Hepatocyte (in vitro differentiated cells): ENCODE data around the gene CTNND2. TPM values are rescaled to one million over a fixed set of nuclear protein-coding genes. Genes with fewer than 3 reads are reported as not detected.

Experiments
- DNase-seq: peaks from one replicate; pipeline ENCODE4 v3.0.0-alpha.2; 2016; ENCODE audit warnings: low spot score
- H2AFZ ChIP-seq: fragments of 200-600 bp; sonication (generic); 2 replicates; pipeline ENCODE4 v1.6.0; 2016; ENCODE audit warnings: antibody characterized with exemption, mild to moderate bottlenecking
- H3K27ac ChIP-seq: fragments of 200-600 bp; sonication (generic); 2 replicates; pipeline ENCODE4 v1.5.1; 2016; ENCODE audit warnings: mild to moderate bottlenecking
- H3K27me3 ChIP-seq: fragments of 200-600 bp; sonication (generic); 2 replicates; pipeline ENCODE4 v1.6.1; 2016
- H3K36me3 ChIP-seq: fragments of 200-600 bp; sonication (generic); replicated peaks from 2 replicates; pipeline ENCODE4 v1.5.1; 2016; ENCODE audit warnings: low read depth; ENCODE audit not compliant: insufficient read depth
- H3K4me1 ChIP-seq: fragments of 200-600 bp; sonication (generic); 2 replicates; pipeline ENCODE4 v1.5.1; 2016; ENCODE audit warnings: mild to moderate bottlenecking, moderate library complexity; ENCODE audit not compliant: insufficient read depth
- H3K4me2 ChIP-seq: fragments of 200-600 bp; sonication (generic); 2 replicates; pipeline ENCODE4 v1.6.0; 2016
- H3K4me3 ChIP-seq: fragments of 200-600 bp; sonication (generic); 2 replicates; pipeline ENCODE4 v1.5.1; 2016; ENCODE audit warnings: mild to moderate bottlenecking
- H3K79me2 ChIP-seq: fragments of 200-600 bp; sonication (generic); 2 replicates; pipeline ENCODE4 v1.6.0; 2017; ENCODE audit warnings: mild to moderate bottlenecking
- H3K9me2 ChIP-seq: fragments of 200-600 bp; sonication (generic); replicated peaks from 2 replicates; pipeline ENCODE4 v1.6.0; 2017; ENCODE audit warnings: mild to moderate bottlenecking; ENCODE audit not compliant: insufficient read depth
- H3K9me3 ChIP-seq: fragments of 200-600 bp; sonication (generic); 2 replicates; pipeline ENCODE4 v1.5.1; 2016; ENCODE audit warnings: low read depth, mild to moderate bottlenecking
- H4K20me1 ChIP-seq: fragments of 200-600 bp; sonication (generic); 2 replicates; pipeline ENCODE4 v1.6.0; 2016; ENCODE audit warnings: mild to moderate bottlenecking; ENCODE audit not compliant: insufficient read depth, poor library complexity, severe bottlenecking
- CTCF ChIP-seq: fragments of 200-600 bp; sonication (generic); IDR thresholded peaks from 2 replicates; pipeline ENCODE4 v1.5.1; 2016; ENCODE audit warnings: antibody characterized with exemption, mild to moderate bottlenecking; ENCODE audit not compliant: poor library complexity
- EZH2 ChIP-seq: fragments of 200-600 bp; sonication (generic); IDR thresholded peaks from 2 replicates; pipeline ENCODE4 v1.6.1; 2016; ENCODE audit warnings: antibody characterized with exemption, mild to moderate bottlenecking, borderline replicate concordance
- EZH2phosphoT487 ChIP-seq: fragments of 200-600 bp; sonication (generic); IDR thresholded peaks from one replicate; pipeline ENCODE4 v1.6.1; 2018; ENCODE audit warnings: antibody characterized with exemption, mild to moderate bottlenecking, low read depth, moderate library complexity; ENCODE audit not compliant: unreplicated experiment, severe bottlenecking
- WGBS: methylation state at CpG from one replicate; pipeline ENCODE4 v1.1.6; 2016; ENCODE audit warnings: low lambda C conversion rate; ENCODE audit errors: missing lambda C conversion rate; 5-methylcytosine and 5-hydroxymethylcytosine counted together
- polyA plus RNA-seq: library from polyadenylated mRNA; unstranded; fragments of >200 nt; fragmentation: Nextera tagmentation; extraction: Ambion mirVana; gene quantifications from 2 replicates; pipeline ENCODE4 v1.2.1, GENCODE V29; 2016
- total RNA-seq: library from RNA; depleted of rRNA; stranded (reverse); fragments of >200 nt; gene quantifications from 2 replicates; pipeline ENCODE4 v1.2.3, GENCODE V29; 2014

Gene CTNND2
- total and polyA plus RNA-seq, 2 experiments from 2014 or later: 27.5 to 30.3 TPM

DNA sequence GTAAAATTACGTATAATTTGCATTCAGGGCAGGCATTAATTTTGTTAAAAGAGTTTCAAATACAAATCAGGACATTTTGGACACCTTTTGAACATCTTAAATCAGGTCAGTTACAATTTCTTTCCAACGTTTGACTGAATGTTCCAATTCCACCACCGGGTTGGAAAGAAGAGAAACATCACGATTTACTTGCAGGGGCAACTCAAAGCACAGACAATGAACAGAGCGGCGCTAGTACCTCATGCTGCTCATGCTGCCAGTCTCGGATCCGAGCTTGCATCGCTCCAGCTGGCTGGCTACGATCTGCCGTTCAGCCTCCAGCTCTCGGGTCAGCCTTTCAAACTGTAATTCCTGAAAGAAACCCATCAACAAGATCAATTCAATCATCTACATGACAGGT lies 339.5 kb downstream of the CTNND2 start:
- no peak for DNase-seq
- Histone ChIP-seq H3K27ac (no peak overlapping the region), H3K4me3 (no peak overlapping the region), H3K4me2 (no peak overlapping the region), H2AFZ (no peak overlapping the region), H3K9me2 (no peaks in the 10 kb centered on the region), H3K36me3 (no peaks in the 10 kb centered on the region), H3K27me3 (no peaks in the 10 kb centered on the region), H4K20me1 (no peaks in the 10 kb centered on the region), H3K79me2 (no peaks in the 10 kb centered on the region), H3K4me1 (peaks cover 6% of the 10 kb centered on the region), H3K9me3 (no peaks in the 10 kb centered on the region)
- TF ChIP-seq CTCF: no peak
- no peak for TF ChIP-seq EZH2
- TF ChIP-seq EZH2phosphoT487: no peak
- WGBS: 96% methylated on average over 12 of the region's 12 CpGs

GRCh38 chr5:11563822-11564221 lies 340.4 kb downstream of the CTNND2 start:
- TF ChIP-seq CTCF (no peak), EZH2phosphoT487 (no peak), EZH2 (no peak)
- WGBS: 98% methylated on average over 2 of the region's 2 CpGs
- no peak for DNase-seq
- no peak overlapping the region for H3K4me2 ChIP-seq
- no peaks in the 10 kb centered on the region for H3K9me3 ChIP-seq
- H3K27ac ChIP-seq: no peak overlapping the region
- no peaks in the 10 kb centered on the region for H3K79me2 ChIP-seq
- H3K36me3 ChIP-seq: no peaks in the 10 kb centered on the region
- H3K27me3 ChIP-seq: no peaks in the 10 kb centered on the region
- H2AFZ ChIP-seq: no peak overlapping the region
- H3K4me3 ChIP-seq: no peak overlapping the region
- no peaks in the 10 kb centered on the region for H3K9me2 ChIP-seq
- peaks cover 6% of the 10 kb centered on the region for H3K4me1 ChIP-seq
- H4K20me1 ChIP-seq: no peaks in the 10 kb centered on the region

DNA sequence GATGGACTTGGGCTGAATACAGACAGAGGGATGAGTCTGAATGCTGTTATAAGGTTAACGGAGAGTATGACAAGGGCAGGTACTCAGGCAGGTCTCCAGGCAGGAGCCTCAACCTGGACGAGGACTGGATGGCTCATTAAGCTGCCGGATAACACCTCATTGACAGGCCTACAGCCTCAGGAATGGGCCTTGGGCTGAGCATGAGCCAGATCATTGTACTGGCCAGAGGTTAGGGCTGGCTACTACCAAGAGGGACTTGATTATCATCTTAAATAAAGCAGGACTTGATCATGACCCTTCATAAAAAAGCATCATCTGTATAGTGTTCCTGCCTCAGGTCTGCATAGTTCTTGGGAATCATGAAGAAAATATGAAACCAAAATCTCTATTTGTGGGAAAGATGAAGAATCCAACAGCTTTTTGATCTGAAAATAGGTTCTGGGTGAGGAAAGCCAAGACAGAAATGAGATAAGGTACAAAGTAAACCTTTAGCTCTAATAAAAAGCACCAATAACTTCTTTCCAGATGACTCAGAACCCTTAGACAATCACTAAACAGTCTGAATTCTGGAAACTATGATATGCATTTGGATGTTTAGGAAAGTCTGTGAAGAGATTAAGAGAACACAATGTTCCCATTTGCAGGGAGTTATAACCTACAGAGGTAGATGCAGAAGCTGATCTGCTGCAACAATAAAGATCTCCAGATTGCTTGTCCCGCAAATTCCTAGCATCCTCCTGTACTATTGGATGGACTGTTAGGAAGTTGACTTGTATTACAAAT lies 343.1 kb downstream of the CTNND2 start:
- no peak for TF ChIP-seq EZH2phosphoT487
- no peak for TF ChIP-seq EZH2
- TF ChIP-seq CTCF: no peak
- no peak for DNase-seq
- no peaks in the 10 kb centered on the region for H4K20me1 ChIP-seq
- no peaks in the 10 kb centered on the region for H3K9me2 ChIP-seq
- H3K27ac ChIP-seq: peak overlapping the region; percentile 56
- no peak overlapping the region for H2AFZ ChIP-seq
- WGBS: 81% methylated on average over 4 of the region's 4 CpGs
- no peaks in the 10 kb centered on the region for H3K27me3 ChIP-seq
- peaks cover 6% of the 10 kb centered on the region for H3K4me1 ChIP-seq
- H3K36me3 ChIP-seq: no peaks in the 10 kb centered on the region
- H3K4me3 ChIP-seq: no peak overlapping the region
- H3K9me3 ChIP-seq: no peaks in the 10 kb centered on the region
- no peaks in the 10 kb centered on the region for H3K79me2 ChIP-seq
- H3K4me2 ChIP-seq: no peak overlapping the region
